ENCODE results near the gene CFLAR. TPM values are rescaled to one million over a fixed set of nuclear protein-coding genes. Genes with fewer than 3 reads are reported as not detected.

Gene CFLAR
- total and polyA plus RNA-seq, 9 of the 15 experiments (the other 6 are each of a cell fraction or from before 2014, with no cell fraction given): 27.5 to 102 (median 54.0) TPM

DNA sequence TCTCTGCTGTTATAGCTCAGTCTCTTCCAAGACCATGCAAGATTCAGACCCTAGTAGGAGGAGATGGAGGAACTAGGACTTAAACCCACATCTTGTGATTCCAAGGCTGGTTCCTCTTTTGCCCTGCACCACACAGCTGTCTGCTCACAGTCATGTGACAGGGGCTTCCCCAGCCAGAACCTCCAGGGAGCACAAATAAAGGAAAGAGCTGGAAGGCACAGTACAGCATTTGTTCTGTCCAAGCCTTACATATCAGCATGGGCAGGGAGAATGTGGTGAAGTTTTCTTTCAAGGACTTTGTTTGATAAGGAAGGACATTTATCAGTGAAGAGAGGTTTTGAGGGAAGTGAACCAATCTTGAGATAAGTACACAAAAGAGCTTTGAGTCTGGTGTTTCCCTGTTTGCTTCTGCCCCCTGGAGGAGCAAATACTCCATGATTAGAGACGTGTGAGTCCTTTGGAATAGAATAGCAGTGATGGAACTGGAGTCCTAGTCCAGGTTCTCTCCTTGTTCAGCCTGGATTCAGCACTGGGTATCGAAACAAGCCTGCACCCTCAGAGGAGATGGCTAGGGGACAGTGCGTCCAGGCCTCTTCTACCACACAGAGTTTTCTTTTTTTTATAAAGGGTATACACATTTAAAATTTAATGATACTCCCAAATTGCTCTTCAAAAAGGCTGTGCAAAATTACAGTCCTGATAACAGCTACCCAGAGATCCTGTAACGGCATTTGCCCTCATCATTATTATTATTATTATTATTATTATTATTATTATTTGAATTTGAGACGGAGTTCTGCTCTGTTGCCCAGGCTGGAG, 42.4 kb downstream of the CFLAR start (continued):
- TF ChIP-seq TOE1 (IDR thresholded peaks at IDR 0.05; ENCODE audit: borderline replicate concordance) (peak; percentile 94), TOE1 (CRISPR knock-in tag; IDR thresholded peaks at IDR 0.05; ENCODE audit: borderline replicate concordance, low read depth) (no peak), E2F4 (CRISPR knock-in tag; IDR thresholded peaks at IDR 0.05; ENCODE audit: low read depth) (no peak), ZNF253 (CRISPR knock-in tag; conservative IDR thresholded peaks at IDR 0.05) (no peak), TARDBP (IDR thresholded peaks at IDR 0.05) (no peak), RBM15 (IDR thresholded peaks at IDR 0.05; ENCODE audit: insufficient read depth, low read length) (no peak), ZNF766 (CRISPR knock-in tag; conservative IDR thresholded peaks at IDR 0.05) (peak; percentile 77), ZNF324 (CRISPR knock-in tag; IDR thresholded peaks at IDR 0.05) (no peak), ZBTB9 (CRISPR knock-in tag; IDR thresholded peaks at IDR 0.05) (no peak), ZNF197 (CRISPR knock-in tag; IDR thresholded peaks at IDR 0.05; ENCODE audit: low read depth) (no peak), PHF8 (IDR thresholded peaks at IDR 0.05; ENCODE audit: borderline replicate concordance, low read length) (no peak), ZNF518B (CRISPR knock-in tag; IDR thresholded peaks at IDR 0.05) (no peak), ZNF354B (CRISPR knock-in tag; IDR thresholded peaks at IDR 0.05) (no peak), VEZF1 (CRISPR knock-in tag; IDR thresholded peaks at IDR 0.05) (peak; percentile 21; the same call in 1 of the 2 replicates), SP1 (CRISPR knock-in tag; IDR thresholded peaks at IDR 0.05) (0 out of 2 replicates have a peak, but pooled peaks have one; percentile 71), POLR2AphosphoS2 (IDR thresholded peaks at IDR 0.05; ENCODE audit: low read length) (no peak), HNRNPH1 (optimal IDR thresholded peaks at IDR 0.05; ENCODE audit: low read depth, low read length) (no peak)
- TF ChIP-seq, protein P1, sequence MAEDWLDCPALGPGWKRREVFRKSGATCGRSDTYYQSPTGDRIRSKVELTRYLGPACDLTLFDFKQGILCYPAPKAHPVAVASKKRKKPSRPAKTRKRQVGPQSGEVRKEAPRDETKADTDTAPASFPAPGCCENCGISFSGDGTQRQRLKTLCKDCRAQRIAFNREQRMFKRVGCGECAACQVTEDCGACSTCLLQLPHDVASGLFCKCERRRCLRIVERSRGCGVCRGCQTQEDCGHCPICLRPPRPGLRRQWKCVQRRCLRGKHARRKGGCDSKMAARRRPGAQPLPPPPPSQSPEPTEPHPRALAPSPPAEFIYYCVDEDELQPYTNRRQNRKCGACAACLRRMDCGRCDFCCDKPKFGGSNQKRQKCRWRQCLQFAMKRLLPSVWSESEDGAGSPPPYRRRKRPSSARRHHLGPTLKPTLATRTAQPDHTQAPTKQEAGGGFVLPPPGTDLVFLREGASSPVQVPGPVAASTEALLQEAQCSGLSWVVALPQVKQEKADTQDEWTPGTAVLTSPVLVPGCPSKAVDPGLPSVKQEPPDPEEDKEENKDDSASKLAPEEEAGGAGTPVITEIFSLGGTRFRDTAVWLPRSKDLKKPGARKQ (CRISPR knock-in tag; IDR thresholded peaks at IDR 0.05): no peak

Data from K562 (cell line).